HG03060 (cell line): Measurements from ENCODE around the gene IRF3.
"Not testable (repeated sequence)": the region's sequence is repeated elsewhere in the genome, so short reads cannot be mapped to it uniquely, and the experiment has no call there.

ENCODE experiments used
- ATAC-seq: cut with Tn5 transposase; IDR thresholded peaks from one replicate; pipeline ENCODE4 v1.9.1; 2021; ENCODE audit warnings: low read depth, moderate number of reproducible peaks; ENCODE audit not compliant: unreplicated experiment

The IRF3 gene

DNA sequence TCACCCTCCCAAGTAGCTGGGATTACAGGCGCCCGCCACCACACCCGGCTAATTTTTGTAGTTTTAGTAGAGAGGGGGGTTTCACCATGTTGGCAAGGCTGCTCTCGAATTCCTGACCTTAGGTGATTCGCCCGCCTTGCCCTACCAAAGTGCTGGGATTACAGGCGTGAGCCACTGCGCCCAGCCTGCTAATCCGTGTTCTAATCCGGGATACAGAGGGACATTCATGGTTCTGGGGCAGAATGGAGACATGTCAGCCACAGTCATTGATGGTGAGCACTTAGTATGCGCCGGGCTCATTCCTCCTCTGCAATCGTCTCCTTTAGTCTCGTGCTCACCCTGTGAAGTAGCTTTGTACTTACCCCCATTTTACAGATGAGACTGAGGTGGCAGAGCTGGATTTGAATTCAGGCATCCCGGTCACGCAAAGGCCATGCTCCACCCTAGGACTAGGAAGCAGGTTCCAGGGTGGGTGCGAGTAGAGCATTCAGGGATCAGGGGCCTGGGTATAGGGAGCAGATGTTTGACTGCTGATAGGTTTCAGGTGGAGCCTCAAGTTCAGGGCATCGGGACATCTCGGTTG lies 34.0 kb downstream of the IRF3 start:
- ATAC-seq, result no peak

DNA sequence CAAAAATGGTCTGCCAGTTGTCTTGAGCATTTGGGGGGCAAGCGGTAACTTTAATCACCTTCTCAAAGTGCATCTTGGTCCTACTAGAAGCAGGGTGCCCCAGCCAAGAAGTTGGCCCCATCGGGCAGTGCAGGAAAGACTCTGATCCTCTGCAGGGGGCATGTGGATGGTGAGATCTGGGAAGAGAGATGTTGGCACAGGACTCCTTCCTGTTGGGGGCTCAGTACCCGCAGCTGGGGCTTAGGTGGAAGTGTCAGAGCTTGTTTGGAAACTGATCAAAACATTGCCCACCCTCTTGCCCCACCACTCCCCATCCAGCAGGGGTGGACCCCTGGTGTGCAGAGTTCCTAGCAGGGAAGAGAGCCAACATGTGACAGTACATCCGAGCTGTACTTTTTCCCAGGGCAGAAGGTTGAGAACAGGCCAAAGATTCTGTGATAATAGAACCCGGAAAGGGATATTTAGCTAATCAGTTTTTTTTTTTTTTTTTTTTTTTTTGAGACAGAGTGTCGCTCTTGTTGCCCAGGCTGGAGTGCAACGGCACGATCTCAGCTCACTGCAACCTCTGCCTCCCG lies 34.6 kb downstream of the IRF3 start:
- no peak for ATAC-seq

DNA sequence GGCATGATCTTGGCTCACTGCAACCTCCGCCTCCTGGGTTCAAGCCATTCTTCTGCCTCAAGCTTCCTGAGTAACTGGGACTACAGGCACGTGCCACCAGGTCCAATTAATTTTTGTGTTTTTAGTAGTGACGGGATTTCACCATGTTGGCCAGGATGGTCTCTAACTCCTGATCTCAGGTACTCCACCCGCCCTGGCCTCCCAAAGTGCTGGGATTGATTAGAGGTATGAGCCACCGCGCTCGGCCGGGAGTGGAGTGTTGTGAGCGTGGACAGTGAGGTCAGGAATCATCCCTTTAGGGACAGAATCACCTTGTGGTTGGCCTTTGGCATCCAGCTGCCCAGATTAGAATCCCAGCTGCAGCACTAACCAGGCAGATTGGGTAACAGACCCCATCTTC lies 36.0 kb downstream of the IRF3 start:
- ATAC-seq, result no peak

DNA sequence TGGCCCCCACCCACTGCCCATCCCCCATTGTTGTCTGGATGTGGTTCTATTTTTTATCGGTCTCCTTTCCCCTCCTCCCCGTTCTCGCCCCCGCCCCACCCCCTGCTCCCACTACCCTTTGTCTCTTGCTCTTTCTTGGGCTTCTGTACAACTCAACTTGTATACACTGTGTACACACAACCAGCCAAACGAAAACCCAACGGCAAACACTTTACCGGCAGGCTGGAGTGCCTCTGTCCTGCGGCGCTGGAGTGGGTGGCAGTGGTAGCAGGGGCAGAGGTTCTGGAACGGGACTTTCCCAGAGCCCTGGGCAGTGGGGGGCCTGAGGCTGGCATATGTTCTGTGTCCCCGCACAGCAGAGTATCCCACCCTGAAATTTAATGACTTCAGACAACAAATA lies 39.4 kb downstream of the IRF3 start:
- ATAC-seq, result no peak

DNA sequence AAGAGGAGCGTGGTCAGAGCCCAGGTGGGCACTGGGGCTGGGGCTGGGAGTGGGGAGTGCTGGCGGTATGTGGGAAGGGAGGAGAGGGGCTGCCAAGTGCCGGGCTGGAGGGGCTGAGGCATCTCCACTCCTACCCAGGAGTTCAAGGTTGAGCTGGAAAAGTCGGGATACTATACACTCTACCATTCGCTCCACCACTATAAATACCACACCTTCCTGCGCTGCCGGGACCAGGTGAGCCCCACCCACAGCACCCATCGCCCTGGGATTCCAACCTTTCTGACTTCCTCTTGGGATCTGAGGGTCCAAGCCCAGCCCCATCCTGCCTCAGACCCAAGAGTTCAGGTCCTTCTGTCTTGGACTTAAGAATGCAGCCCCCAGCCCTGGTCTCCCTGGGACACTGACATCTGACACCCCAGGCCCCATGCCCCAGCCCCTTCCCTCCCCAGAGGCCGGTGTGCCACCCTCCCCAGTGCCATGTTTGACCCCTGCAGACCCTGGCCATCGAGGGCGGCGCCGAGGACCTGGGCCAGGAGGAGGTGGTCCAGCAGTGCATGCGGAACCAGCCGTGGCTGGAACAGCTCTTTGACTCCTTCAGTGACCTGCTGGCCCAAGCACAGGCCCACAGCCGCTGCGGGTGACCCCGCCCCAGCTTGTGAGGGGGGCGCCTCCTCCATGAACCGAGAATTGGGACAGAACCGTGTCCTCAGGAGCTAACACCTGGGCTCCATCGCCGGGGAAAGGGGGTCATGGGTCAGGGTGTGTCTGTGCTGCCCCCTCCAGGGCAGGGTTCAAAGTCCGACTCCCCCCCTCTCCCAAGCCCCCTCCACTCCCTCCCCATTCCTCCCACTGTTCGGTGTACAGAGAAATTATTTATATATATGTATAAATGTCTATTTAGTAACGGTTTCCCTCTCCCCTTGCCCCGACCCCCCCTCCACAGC lies 40.4 kb downstream of the IRF3 start:
- no peak for ATAC-seq

DNA sequence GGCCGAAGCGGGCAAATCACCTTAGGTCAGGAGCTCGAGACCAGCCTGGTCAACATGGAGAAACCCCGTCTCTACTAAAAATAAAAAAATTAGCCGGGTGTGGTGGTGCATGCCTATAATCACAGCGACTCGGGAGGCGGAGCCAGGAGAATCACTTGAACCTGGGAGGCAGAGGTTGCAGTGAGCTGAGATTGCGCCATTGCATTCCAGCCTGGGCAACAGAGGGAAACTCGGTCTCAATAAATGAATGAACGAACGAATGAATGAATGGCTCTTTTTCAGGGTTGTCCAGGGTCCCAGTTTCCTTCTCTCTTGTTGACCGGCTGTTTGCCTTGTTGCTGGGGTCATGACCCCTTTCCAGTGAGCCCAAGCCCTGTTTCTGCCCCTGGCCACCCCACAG lies 47.8 kb downstream of the IRF3 start:
- not testable (repeated sequence) for ATAC-seq

DNA sequence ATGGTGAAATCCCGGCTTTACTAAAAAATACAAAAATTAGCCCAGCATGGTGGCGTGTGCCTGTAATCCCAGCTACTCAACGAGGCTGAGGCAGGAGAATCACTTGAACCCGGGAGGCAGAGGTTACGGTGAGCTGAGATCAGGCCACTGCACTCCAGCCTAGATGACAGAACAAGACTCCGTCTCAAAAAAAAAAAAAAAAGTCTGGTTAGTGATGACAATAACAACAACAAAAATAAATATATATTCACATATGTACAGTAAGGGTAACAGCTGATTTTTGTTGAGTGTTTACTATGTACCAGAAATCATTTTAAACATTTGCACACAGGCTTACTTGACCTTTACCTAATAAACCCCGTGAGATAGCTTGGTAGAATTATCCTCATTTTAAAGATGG lies 48.7 kb downstream of the IRF3 start:
- no peak for ATAC-seq

DNA sequence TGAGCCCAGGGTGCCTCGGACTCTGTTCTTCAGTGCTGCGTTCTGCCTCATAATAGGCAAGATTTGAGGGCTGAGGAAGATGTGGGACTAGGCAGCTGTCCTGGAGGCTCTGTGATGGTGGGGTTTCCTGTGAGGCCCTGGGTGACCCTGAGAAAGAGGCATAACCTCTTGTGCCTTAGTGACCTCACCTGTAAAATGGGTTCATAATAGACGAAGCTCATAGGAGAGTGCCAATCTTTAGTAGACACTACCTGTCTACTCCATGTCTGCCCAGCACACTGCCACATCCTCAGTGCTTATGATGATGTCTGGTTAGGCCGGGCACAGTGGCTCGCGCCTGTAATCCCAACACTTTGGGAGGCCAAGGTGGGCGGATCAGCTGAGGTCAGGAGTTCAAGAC lies 49.1 kb downstream of the IRF3 start:
- no peak for ATAC-seq

DNA sequence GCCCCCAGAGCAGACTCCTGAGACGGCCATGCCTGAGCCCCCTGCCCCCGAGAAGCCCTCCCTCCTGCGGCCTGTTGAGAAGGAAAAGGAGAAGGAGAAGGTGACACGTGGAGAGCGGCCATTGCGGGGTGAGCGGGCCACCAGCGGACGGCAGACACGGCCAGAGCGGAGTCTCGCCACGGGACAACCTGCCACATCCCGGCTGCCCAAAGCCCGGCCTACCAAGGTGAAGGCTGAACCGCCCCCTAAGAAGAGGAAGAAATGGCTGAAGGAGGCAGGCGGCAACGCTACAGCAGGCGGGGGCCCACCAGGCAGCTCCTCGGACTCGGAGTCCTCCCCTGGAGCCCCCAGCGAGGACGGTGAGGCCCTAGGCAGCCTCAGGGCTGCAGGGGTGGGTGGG lies 49.8 kb downstream of the IRF3 start:
- no peak for ATAC-seq

DNA sequence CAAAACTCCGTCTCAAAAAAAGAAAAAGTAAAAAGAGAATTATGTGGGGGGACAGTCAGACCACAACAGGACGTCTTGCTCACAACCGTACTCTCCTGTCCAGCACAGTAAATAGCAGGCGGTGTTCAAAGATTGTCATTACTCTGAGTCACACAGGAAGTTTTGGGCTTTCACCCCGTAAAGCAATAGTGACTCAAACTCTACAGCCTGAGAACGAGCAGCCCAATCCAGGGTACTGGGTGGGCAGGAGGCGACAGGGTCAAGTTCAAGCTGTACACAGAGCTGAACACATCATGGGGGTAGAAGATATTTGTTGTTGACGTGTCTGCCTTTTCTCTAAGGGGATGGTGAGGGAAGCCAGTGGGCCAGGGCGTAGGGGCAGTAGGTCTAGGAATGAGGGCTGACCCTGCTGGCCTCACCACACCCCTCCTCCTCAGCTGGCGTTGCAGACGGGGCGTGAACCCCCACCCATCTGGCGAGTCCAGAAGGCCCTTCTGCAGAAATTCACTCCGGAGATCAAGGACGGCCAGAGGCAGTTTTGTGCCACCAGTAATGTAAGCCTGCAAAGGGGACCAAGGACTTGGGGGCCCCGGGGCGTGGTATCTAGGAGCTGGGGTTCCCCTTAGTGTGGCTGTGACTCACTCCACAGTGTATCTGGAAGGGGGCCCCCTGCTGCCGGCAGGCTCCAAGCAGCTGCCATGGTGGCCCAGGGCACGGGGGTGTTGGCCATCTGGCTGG lies 51.4 kb downstream of the IRF3 start:
- ATAC-seq, result no peak

DNA sequence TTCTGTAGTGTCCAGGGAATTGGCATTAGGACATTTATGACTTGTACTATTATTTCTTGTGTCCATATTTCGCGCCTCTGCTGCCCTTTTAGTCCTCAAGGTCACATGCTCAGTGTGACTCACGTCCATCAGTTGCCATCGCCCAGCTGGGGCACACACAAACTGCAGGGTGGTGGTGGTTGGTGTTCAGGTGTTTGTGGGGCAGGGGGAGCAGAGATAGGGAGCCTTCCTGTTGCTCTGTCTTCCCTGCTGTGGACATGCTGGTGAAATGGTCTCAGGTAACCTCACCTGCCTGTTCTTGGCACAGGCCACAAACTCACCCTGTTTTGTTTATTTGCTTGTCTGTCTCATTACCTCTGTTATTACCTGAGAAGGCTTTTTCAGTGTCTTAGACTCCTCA lies 52.3 kb downstream of the IRF3 start:
- ATAC-seq, result no peak
